Measurements from ENCODE around the gene LCN6.

DNA sequence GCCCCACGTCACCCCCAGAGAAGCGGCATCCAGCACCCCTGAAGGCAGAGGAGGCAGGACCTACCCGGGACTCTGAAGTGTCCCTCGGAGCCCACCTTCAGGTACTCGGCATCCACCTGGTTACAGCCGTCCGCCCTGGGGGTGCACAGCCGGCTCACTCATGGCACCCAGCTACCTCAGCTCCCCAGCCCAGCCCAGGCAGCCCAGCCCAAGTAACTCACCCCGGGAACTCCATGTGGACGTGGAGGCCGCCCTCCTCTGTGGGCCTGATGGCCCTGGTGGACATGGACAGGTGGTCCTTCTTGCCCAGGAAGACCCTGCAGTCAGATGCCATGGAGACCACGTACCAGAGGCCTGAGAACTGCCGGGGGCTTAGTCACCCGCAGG, 15.3 kb upstream of the LCN6 start:
- TF ChIP-seq, protein P1, sequence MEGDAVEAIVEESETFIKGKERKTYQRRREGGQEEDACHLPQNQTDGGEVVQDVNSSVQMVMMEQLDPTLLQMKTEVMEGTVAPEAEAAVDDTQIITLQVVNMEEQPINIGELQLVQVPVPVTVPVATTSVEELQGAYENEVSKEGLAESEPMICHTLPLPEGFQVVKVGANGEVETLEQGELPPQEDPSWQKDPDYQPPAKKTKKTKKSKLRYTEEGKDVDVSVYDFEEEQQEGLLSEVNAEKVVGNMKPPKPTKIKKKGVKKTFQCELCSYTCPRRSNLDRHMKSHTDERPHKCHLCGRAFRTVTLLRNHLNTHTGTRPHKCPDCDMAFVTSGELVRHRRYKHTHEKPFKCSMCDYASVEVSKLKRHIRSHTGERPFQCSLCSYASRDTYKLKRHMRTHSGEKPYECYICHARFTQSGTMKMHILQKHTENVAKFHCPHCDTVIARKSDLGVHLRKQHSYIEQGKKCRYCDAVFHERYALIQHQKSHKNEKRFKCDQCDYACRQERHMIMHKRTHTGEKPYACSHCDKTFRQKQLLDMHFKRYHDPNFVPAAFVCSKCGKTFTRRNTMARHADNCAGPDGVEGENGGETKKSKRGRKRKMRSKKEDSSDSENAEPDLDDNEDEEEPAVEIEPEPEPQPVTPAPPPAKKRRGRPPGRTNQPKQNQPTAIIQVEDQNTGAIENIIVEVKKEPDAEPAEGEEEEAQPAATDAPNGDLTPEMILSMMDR (IDR thresholded peaks at IDR 0.05): no peak
- no peak for TF ChIP-seq POLR2A (IDR thresholded peaks at IDR 0.05)
